Activated CD4-positive, alpha-beta T cell treated with anti-CD3 and anti-CD28 coated beads for 24 hours (primary cell): Measurements from ENCODE around the gene MTM1.

Experiments
- DNase-seq, 2 donors: peaks; one replicate each; pipeline ENCODE4 v3.0.0-alpha.2; 2020; ENCODE audit warnings: low read depth in 2 of 2

MTM1 gene

DNA sequence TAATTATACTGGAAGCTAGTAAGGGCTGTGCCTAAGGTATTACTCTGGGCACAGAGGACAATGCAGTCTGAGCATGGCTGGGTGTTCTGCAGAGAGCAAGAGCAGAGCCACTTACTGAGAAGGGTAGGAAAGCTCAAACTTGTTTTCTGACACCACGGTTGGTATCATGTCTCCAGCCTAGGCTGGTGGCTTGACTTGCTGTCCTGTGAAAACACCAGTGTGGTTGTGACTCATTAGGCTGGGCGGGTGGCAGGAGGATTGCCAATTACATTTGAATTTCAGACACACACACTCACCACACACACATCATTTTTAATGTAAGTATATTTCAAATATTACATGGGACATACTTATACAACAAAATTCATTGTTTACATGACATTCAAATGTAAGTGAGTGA, 19.7 kb upstream of the MTM1 start:
- no peak for DNase-seq

DNA sequence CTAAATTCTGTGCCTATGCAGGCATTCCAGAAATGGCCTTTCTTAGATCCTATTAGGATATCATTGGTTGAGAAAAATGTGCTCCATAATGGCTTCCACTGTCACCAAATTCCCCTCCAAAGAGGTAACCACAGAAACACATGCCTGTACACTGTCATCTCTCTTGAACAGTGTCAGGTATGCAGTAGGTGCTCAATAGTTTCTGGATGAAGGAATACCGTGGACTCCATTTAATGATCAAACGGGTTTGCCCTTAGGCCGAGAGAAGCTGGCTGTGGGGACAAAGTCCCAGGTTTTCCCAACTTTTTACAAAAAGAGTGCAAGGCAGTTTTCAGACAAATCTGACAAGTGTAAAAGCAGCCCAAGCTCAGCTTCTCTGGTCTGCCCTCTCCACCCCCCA, 16.5 kb upstream of the MTM1 start:
- no peak for DNase-seq

DNA sequence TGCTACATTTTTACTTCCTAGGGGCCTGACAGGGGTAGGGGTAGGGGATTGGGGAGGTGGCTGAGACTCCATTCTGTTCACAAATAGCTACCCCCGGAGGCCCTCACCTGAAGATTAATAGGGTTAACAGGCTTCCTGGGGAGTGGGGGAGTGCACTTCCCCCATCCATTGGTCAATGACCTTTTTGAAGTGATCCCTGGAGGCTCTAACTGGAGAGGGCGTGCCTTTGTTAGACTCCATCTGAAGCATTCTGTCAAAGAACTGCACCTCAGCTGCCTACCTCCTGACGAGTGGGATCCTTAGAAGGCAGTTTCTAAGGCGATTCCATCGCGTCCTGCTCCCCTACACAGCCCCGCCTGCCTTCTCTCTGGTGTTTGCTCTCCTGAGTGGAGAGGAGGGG, 10.0 kb upstream of the MTM1 start:
- DNase-seq = no peak

DNA sequence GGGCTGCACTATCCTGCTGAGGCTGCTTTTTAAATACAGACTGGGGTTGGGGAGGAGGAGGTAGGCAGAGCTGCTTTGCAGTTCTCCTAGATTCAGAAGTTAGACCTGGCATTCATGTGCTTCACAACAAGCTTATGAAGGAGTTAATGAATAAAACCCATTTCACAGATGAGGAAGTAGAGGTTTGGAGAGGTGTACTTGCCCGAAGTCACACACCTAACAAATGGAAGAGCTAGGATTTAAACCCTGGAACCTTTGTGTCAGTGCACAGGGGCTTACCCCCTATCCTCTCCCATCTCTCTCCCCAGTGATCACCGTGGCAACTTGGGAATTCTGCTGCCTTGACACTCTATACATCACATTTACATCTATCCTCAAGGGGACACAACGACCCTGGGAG, 3.6 kb upstream of the MTM1 start:
- DNase-seq = no peak

DNA sequence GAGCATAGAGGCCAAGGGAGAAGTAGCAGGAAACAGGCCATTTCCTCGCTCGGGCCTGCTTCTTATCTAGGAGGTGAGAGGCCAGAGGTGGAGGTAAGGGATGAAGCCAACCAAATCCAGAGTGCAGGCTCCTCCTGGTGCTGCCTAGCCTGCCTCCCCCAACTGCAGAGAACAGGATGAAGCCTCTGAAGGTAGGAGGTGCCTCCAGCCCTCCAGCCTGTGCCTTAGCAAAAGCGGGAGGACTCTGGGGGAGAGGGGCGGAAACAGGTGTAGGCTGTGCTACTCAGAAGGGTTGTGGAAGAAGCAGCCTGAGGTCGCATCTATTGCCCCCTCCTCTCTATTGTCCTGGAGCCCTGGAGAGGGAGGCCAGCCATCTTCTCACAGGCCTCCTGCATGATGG, 2.9 kb upstream of the MTM1 start:
- no peak for DNase-seq

DNA sequence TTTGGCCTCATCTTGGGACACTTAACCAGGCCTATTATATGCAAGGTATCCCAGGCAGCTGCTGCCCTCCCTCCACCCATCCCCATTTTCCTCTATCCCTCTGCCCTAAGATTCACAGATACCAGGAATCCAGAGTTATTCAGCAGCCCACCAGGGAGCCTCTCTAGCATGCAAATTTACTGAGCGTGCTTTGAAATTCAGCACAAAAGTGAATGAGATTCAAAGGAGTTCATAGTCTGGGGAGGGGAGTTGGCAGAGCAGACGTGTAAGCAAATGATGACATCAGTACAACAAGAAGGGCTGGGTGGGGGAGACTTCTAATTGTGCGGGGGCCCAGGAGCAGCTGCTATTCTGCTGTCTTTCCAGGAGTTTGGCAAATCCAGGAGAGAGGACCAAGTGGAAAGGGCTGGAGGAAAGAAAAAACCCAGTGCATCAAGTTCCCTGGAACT, 1.7 kb upstream of the MTM1 start:
- DNase-seq = no peak

DNA sequence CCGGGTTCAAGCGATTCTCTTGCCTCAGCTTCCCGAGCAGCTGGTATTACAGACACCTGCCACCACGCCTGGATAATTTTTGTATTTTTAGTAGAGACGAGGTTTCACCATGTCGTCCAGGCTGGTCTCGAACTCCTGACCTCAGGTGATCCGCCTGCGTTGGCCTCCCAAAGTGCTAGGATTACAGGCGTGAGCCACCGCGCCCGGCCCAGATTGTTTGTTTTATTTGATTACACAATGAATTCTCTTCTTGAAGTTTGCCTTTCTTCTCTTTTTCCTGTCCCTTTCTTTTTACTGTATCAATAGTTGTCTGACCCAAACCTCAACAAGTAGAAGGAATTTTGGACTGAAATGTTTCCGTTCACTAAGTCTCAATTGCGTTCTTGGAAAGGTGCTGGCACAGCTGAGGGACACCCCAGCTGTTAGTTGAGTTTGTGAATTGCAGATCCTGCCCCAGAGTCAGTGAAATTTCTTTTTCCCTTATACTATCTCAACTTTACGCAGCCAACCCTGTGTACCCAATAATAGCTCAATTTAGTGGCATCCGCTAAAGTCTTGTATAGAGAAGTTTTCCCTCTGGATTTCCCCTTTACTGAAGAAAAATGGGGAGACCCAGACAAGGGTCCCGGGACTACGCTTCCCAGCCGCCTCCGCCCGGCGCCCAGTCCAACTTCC, 639 bp upstream of the MTM1 start:
- DNase-seq = no peak

DNA sequence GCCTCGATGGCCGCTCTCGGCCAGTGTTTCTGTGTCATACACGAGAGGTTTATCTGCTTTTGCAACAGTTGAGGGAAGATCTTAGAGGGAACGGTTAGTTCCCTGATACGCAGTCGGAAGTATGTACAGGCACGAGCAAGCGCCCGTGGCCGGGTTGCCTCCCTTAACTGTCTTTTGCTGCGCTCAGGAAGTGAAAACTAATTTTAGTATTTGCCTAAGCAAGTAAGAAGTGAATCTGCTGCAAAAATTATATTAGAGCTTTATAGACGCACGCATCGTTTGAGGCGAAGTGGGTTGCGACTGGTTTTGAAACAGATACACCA, 695 bp downstream of the MTM1 start:
- no peak for DNase-seq

DNA sequence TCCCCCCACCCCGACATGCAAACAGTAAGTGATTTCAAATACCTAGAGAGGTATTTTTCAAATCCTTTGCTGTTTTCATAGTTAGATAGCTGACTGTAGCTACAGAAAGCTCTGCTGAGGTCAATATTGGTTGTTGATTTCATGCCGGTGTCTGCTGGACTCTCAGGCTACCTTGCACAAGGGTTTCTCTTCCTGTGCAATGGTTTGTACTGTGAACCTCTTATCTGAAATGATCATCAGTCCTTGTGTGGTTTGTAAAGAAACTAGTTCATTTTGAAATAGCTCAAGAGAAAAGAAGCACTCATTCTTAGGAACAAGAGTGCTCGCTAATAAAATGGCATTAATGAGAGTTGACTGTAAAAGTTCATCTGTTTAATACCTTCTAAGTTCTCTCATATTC, 2.1 kb downstream of the MTM1 start:
- DNase-seq = no peak

DNA sequence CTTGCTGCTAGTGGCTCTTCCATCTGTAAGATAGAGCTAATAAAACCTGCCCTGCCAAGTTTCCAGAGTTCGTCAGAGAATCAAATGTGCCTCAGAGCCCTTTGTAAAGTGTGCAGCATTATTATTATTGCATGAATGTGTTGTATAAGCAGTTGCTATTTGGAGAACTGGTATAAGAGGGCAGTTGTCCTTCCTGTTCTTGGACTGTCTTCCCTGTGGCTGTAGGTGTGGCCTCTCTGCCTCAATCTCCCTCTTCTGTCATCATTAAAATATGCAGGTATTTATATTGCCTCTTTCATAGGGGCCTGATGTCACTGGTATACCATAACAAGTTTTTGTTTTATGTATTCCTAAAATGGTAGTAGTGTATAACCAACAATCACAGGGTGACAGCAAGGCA, 3.8 kb downstream of the MTM1 start:
- no peak for DNase-seq

DNA sequence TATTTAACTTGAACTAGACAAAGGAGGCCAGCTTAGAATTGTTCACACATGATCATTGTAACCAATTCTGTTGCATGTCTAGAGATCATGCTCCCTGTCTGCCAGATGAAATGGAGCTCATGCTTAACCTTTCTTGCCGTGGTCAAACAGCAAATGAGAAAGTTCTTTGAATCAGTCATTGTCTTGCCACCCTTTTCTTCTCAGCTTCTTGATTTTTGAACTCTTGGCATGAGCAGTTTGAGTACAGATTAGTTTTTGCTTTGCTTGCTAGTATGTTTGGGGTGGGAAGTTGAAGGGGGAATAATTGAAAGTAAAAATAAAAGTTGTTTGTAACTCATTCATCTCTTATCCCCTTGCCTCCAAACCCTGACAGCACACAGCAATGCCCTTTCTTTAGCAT, 4.7 kb downstream of the MTM1 start:
- no peak for DNase-seq

DNA sequence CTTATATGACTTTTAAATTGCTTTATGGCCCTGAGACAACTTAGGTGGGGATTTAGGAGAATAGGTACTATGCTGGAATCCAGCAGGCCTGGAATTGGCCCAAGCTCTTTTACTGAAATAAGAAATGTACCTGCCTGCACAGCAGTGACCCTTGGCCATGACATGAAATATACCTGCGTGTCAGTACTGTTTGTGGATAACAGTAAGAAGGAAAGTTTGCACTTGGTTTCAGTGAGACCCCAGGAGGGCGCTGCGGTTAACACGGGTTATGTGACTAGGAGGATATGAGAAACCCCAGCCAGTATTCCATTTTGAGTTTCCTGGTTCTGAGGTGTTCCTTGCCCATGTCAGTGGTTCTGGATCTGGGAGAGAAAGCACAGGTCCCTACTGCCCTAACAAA, 5.3 kb downstream of the MTM1 start:
- no peak for DNase-seq

DNA sequence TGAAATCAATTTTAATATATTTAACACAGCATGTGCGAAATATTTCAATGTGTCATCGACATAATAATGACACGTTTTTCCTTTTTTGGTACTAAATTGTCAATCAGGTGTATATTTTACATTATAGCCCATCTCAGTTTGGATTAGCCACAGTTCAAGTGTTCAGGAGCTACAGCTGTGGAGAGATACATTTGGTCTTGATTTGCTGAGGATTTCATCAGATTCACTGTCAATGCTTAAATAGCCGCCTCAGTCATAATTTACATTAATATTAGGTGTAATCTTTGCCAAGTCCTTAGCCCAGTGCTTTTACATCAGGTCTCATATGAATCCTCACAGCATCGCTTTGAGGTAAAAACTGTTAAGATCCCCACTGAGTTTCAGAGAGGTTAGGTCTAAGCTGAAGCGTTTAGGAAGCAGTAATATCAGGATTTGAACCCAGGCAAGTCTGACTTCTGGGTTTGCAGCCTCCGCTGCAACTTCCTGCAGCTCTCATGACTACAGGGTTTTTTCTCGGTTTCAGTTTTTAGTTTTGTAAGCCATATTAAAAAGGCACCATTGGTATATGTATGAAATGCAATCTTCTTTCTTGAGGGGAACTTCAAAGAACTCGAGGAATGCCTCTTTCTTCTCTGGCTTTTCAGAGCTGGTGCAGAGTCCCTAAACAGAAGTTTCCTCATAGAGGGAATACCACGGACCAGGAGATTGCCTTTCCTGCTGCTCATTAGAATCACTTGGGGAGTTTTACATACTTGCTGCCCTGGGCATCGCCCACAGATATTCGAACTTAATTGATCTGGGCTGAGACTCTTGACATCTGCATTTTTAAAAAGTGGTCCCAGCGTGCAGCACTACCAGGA, 6.4 kb downstream of the MTM1 start:
- DNase-seq = no peak

DNA sequence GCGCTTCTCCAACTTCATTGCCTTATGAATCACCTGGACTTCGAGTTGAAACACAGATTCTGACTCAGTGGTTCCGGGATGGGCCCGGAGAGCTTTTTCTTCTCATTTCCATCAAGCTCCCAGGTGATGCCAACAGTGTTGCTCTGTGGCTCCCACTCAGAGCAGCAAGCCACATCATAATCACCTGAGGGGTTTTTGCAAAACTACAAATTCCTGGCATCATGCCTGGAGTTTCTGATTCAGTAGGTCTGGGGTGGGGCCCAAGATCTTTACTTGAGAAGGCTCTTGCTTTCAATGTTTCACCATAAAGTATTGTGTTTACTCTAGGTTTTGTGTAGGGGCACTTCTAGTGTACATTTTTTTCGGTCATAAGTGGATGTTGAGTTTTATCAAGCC, 7.0 kb downstream of the MTM1 start:
- peak; percentile 33 to 60 for DNase-seq

DNA sequence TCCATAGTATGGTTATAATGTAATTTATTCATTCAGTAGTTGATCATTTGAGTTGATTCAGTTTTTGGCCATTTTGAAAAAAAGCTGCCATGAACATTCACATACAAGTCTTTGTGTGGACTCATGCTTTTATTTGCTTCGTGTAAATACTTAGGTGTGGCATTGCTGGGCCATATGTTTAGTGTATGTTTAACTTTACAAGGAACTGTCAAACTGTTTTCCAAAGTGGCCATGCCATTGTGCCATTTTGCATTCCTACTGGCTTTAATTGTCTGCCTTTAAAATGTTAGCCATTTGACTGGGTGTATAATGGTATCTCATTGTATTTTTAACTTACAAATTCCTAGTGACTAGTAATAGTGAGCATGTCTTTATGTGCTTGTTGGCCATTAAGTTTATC, 8.8 kb downstream of the MTM1 start:
- no peak for DNase-seq

DNA sequence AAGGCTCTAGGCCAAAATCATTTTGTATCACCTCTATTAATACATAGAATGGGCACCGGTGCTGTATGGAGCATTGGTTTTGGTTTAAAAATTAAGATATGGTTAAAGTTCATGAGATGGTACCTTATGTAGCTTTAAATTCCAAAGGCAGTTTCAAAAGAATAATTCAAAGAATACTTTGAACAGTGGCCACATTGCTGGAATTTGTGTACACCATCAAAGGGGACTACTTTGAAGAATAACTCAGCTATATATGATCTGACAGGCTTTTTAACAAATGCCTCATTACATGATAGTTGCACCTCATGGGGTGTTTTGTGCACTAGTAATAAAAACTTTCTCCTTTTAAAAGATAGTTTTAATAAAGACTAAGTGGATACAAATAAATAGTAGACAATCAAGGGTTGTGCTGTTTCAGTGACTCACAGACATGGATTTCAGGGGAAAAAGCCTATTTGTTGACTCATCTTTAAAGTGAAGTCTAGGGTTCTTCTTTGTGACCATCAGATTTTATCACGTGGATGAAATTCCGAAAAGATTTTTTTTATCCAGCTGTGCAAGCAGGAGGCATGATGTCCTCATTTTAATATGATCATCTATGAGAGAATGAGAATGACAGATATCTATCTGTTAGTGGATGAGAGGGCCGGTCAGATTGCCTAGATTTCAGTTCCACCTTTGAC, 12.8 kb downstream of the MTM1 start:
- DNase-seq = no peak

DNA sequence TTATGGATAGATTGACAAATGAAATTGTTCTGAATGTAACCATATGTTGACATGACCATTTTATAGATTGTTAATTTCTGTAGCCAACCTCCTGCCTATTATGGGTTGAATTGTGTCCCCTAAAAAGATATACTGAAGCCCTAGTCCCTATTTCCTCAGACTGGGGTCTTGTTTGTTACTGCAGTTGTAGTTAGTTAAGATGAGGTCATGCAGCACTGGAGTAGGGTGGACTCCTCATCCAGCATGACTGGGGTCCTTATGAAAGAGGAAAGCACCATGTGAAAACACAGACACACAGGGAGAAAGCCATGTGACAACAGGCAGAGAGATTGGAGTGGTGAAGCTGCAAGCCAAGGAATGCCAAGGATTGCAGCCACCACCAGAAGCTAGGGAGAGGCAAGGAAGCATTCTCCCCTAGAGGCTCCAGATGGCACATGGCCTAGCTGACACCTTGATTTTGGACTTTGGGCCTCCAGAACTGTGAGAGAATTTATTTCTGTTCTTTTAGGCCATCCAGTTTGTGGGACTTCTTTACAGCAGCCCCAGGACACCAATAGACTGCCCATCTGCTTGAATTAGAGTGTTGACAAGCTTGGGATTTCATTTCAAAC, 14.0 kb downstream of the MTM1 start:
- no peak for DNase-seq

DNA sequence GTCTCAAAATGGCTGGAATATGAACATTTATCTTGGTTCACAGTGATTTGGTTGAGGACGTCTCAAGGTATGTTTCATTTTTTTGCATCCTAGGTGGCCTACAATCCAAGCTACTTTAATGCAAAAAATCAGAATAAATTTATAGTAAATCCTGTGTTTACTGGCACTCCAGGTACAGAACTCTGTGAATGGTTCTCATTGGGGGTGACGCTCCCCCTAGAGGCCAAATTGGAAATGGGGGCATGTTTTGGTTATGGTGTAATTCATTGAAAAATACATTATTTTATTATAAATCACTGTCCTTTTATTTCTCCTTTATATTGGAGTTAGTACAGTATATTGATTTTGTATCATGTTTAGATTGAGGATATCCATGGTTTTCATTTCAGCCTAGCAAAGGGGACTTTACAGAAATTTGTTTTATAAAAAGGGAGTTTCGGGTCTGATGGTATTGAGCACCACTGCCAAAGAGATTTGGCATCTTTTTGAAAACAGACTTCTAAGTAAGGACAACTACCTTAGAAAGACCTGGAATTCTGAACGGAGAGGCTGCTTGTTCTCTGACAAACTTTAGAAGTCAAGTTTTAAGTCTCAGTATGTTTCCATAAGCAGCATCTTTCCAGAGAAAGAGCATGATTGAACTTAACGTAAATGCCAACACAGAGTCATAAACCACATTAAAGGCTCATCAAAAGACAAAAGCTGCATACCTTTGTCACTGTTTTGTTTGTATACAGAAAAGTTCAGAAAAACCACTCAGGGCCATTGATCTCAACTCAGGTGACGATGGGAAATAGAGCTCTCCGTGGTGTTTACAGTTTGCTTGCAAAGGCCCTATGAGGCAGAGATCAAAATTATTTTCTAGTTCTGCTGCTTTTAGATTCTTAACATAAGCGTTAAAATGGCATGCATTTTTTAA, 19.4 kb downstream of the MTM1 start:
- DNase-seq = peak in 1 of 2 donors; percentile 34

DNA sequence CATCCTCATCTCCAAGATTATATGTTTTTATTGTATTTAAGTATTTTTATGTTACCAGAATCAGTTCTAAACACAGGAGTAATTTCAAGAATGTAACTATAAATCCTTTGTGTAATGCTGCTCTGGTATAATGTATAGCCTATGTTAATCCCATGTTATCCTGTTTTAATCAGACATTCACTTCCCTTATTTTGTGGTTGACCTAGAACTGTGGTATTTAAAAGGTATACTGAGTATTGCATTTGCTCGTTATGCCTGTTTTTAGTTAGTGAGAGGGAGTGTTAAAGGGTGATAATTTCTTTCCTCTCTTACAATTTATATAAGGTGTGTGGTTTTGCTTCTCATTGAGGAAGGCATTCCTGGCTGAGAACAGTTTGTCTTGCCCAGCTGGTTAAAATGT, 26.2 kb downstream of the MTM1 start:
- DNase-seq = no peak

DNA sequence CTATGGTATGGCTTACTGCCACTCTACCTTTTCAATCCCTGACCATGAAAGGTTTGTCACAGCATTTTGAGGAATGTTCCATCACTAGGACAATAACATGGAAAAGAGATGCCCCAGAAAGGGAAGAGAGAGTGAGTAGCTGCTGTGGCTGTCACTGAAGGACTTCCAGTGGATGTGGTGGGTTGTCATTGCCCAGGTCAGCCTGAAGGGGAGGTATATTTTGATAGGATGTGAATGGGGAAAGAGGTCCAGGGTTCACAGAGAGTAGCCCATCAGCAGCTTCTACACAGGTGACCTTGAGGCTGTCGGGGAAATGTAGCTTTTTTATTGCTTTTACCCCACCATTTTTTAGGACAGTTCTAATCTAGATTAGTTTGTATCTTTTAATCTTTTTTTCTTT, 30.8 kb downstream of the MTM1 start:
- no peak for DNase-seq

DNA sequence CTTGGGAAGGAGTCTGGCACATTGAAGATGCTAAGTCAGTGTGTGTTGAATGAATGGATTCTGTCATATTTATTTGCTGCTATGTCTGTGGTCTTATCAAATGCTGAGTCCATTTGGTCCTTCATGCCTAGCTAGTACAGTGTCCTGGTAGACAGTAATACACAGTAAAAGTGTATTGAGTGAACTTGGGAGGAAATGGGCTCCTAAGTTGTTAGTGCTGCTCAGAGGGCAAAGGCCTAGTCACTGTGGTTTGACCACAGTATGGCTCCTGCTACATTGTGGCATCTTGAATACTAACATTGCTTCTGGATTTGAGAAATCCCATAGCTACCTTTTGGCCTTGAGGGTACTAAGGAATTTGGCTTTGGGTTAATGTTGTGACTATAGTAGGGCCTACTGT, 33.9 kb downstream of the MTM1 start:
- DNase-seq = no peak

DNA sequence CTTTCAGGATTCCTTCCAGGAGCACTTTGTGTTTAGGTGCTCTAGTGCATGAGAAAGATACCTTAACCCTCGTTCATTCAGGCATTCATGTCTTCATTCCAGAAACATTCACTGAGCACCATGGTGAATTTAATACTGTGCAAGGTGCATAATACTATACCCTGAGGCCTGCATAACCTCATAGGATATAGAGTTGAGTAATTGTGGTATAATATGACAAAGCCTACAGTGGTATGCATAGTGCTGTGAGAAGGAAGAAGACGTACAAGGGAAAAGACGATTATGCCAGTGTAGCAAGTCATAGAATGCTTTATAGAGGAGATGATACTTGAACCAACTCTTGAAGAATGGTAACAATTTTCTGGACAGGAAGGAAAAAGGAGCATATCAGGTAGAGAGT, 34.3 kb downstream of the MTM1 start:
- no peak for DNase-seq
